ENCODE data around the gene RNF125. TPM values are rescaled to one million over a fixed set of nuclear protein-coding genes. Genes with fewer than 3 reads are reported as not detected.

The RNF125 gene
- polyA plus RNA-seq, 4 donors, result 8.6 to 21.5 (median 11.4) TPM

DNA sequence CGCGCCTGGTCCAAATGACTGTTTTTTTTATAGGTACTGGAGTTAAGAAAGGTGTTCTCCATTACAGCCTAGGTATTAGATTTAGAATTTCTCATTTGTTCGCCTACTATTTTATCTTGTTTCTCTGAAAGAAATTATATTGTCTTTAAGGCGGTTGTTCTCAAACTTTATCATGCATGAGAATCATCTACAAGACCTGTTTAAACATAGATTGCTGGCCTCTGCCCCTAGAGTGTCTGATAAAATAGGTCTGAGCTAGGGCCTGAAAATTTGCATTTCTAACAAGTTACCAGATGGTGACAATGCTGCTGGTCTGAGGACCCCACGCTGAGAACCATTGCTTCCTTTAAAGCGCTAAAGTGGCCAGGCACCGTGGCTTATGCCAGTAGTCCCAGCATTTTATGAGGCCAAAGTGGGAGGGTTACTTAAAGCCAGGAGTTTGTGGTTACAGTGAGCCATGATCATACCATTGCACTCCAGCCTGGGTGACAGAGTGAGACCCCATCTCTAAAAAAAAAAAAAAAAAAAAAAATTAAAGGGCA is 39.1 kb downstream of the RNF125 start:
- Histone ChIP-seq H3K4me3 (ENCODE audit: low read depth in 1 of 3, low read length in 3 of 3) (no peak overlapping the region), H3K4me1 (ENCODE audit: control insufficient read depth in 3 of 3, insufficient read depth in 2 of 3, low read depth in 1 of 3, low read length in 2 of 3) (peaks cover 0 to 3% (median 0%) of the 10 kb centered on the region in 3 donors), H3K36me3 (ENCODE audit: control insufficient read depth in 3 of 3, insufficient read depth in 2 of 3, low read depth in 1 of 3, low read length in 3 of 3) (peaks cover 0 to 13% (median 10%) of the 10 kb centered on the region in 3 donors), H3K27ac (ENCODE audit: low read depth in 1 of 3, low read length in 2 of 3) (no peak overlapping the region), H3K9me3 (ENCODE audit: control insufficient read depth in 2 of 2, insufficient read depth in 1 of 2, low read depth in 1 of 2, low read length in 1 of 2) (no peaks in the 10 kb centered on the region), H3K27me3 (ENCODE audit: control insufficient read depth in 3 of 3, insufficient read depth in 3 of 3, low read length in 3 of 3) (no peaks in the 10 kb centered on the region)
- WGBS, 3 donors, result 78 to 93% (median 89%) methylated on average over 7 of the region's 7 CpGs
- FAIRE-seq (no peak), DNase-seq (no peak)

DNA sequence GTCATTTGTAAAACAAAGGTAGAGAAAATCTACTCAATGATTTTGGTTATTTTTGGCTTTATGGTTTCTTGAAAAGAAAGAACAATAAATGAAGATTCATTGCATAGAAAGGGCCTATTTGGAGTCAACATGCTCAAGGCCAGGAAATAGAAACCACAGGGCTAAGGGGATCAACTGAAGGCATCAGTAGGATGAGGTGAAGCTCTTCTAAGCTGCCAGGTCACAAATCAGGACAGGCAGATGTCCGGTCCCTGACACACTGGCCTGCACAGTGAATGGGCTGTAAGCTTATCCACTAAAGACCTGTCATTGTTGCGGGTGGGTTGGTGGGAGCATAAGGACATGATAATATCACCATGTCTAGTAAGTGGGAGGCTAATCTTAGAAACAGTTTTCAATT is 41.4 kb downstream of the RNF125 start:
- Histone ChIP-seq H3K4me3 (ENCODE audit: low read depth in 1 of 3, low read length in 3 of 3) (no peak overlapping the region), H3K9me3 (ENCODE audit: control insufficient read depth in 2 of 2, insufficient read depth in 1 of 2, low read depth in 1 of 2, low read length in 1 of 2) (no peaks in the 10 kb centered on the region), H3K27ac (ENCODE audit: low read depth in 1 of 3, low read length in 2 of 3) (no peak overlapping the region), H3K4me1 (ENCODE audit: control insufficient read depth in 3 of 3, insufficient read depth in 2 of 3, low read depth in 1 of 3, low read length in 2 of 3) (peaks cover 0 to 3% (median 0%) of the 10 kb centered on the region in 3 donors), H3K36me3 (ENCODE audit: control insufficient read depth in 3 of 3, insufficient read depth in 2 of 3, low read depth in 1 of 3, low read length in 3 of 3) (peaks cover 0 to 15% (median 10%) of the 10 kb centered on the region in 3 donors), H3K27me3 (ENCODE audit: control insufficient read depth in 3 of 3, insufficient read depth in 3 of 3, low read length in 3 of 3) (no peaks in the 10 kb centered on the region)
- WGBS, 3 donors, result 89 to 94% (median 91%) methylated on average over 2 of the region's 2 CpGs
- DNase-seq (no peak), FAIRE-seq (no peak)

DNA sequence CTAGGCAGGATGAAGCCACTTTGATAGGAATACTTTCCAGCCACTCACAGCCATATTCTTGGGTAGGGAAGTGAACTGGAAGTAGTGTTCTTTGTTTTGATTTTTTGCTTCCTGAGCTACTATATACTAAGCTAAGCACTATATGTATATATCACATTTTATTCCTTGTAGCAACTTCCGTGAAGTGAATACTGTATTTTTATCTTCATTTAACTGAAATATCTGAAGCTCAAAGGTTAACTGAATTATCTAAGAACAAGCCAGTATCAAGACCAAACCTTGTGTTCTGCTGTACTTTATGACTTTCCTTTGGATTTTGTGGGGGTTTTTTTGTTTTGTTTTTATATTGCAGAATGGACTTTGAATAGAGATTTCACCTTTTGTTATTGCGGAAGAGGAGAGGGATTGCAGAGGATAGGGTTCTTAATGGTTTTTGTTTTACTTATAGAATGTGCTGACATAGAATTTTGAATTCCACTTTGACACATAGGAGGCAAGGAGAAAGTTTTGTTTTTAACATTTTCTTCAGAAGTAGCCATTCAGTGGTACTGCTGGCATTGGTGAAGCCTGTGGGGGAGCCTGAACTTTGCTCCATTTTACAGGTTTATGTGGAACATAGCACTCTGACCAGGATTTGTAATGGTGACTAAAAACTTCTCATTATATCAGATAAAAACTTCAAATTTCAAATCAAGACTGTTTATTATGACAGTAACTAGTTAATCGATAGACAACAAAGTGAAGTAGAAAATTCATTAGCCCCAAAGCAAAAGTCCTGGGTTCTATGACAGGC is 48.9 kb downstream of the RNF125 start:
- H3K9me3 ChIP-seq (ENCODE audit: control insufficient read depth in 2 of 2, insufficient read depth in 1 of 2, low read depth in 1 of 2, low read length in 1 of 2), result no peaks in the 10 kb centered on the region
- DNase-seq, result peak; percentile 73 to 83
- peak overlapping the region; percentile 61 to 83 (median 65) for H3K27ac ChIP-seq (ENCODE audit: low read depth in 1 of 3, low read length in 2 of 3)
- no peaks in the 10 kb centered on the region for H3K27me3 ChIP-seq (ENCODE audit: control insufficient read depth in 3 of 3, insufficient read depth in 3 of 3, low read length in 3 of 3)
- FAIRE-seq, result peak; percentile 36
- WGBS, 3 donors, result 19 to 62% (median 38%) methylated on average over 3 of the region's 3 CpGs
- no peak overlapping the region for H3K4me3 ChIP-seq (ENCODE audit: low read depth in 1 of 3, low read length in 3 of 3)
- H3K36me3 ChIP-seq (ENCODE audit: control insufficient read depth in 3 of 3, insufficient read depth in 2 of 3, low read depth in 1 of 3, low read length in 3 of 3), result peaks cover 0 to 20% (median 2%) of the 10 kb centered on the region in 3 donors
- H3K4me1 ChIP-seq (ENCODE audit: control insufficient read depth in 3 of 3, insufficient read depth in 2 of 3, low read depth in 1 of 3, low read length in 2 of 3), result peaks cover 0 to 12% (median 0%) of the 10 kb centered on the region in 3 donors

DNA sequence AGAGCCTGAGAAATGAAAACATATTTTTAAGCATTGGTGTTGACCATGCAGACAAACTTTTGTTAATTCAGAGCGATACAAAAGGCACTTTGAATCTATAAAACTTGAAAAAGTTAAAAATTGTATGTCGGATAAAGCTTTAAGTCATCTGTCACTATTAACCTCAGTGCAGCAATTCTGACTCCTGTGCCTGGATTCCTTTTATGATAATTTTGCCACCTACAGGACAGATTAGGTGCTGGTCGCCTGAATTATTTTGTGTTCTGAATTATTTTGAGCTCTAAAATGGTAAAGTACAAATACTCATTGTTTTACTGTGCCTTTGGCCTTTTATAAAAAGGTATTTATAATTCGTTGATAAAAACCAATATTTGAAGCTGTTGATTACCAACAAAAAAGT is 53.7 kb downstream of the RNF125 start:
- 32 to 48% (median 38%) methylated on average over 4 of the region's 4 CpGs for WGBS, 3 donors
- no peaks in the 10 kb centered on the region for H3K9me3 ChIP-seq (ENCODE audit: control insufficient read depth in 2 of 2, insufficient read depth in 1 of 2, low read depth in 1 of 2, low read length in 1 of 2)
- H3K27me3 ChIP-seq (ENCODE audit: control insufficient read depth in 3 of 3, insufficient read depth in 3 of 3, low read length in 3 of 3), result no peaks in the 10 kb centered on the region
- H3K4me1 ChIP-seq (ENCODE audit: control insufficient read depth in 3 of 3, insufficient read depth in 2 of 3, low read depth in 1 of 3, low read length in 2 of 3), result peaks cover 0 to 3% (median 0%) of the 10 kb centered on the region in 3 donors
- H3K27ac ChIP-seq (ENCODE audit: low read depth in 1 of 3, low read length in 2 of 3), result no peak overlapping the region
- no peak overlapping the region for H3K4me3 ChIP-seq (ENCODE audit: low read depth in 1 of 3, low read length in 3 of 3)
- H3K36me3 ChIP-seq (ENCODE audit: control insufficient read depth in 3 of 3, insufficient read depth in 2 of 3, low read depth in 1 of 3, low read length in 3 of 3), result peaks cover 0 to 10% (median 2%) of the 10 kb centered on the region in 3 donors
- DNase-seq, result peak in 1 of 2 donors; percentile 49
- no peak for FAIRE-seq

DNA sequence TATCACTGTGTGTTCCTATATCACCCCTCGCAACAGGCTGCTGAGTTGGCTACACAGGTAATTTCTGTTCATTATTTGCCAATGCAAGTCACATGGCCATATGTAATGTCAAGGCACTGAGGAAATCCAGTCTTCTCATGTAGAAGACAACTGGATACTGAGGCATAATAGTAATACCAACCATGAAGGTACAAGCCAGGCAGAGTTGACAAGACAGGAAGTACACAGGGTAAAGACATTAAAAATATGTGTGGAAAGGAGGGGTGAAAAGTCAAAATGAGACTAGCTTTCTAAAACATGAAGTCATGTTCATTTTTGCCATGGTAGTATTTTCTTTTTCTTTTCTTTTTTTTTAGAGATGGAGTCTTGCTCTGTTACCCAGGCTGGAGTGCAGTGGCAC is 55.6 kb downstream of the RNF125 start:
- Histone ChIP-seq H3K27ac (ENCODE audit: low read depth in 1 of 3, low read length in 2 of 3) (no peak overlapping the region), H3K4me3 (ENCODE audit: low read depth in 1 of 3, low read length in 3 of 3) (no peak overlapping the region), H3K4me1 (ENCODE audit: control insufficient read depth in 3 of 3, insufficient read depth in 2 of 3, low read depth in 1 of 3, low read length in 2 of 3) (peaks cover 0 to 2% (median 0%) of the 10 kb centered on the region in 3 donors), H3K27me3 (ENCODE audit: control insufficient read depth in 3 of 3, insufficient read depth in 3 of 3, low read length in 3 of 3) (no peaks in the 10 kb centered on the region), H3K36me3 (ENCODE audit: control insufficient read depth in 3 of 3, insufficient read depth in 2 of 3, low read depth in 1 of 3, low read length in 3 of 3) (peaks cover 0 to 13% (median 2%) of the 10 kb centered on the region in 3 donors), H3K9me3 (ENCODE audit: control insufficient read depth in 2 of 2, insufficient read depth in 1 of 2, low read depth in 1 of 2, low read length in 1 of 2) (no peaks in the 10 kb centered on the region)
- DNase-seq (no peak), FAIRE-seq (no peak)
- WGBS, 3 donors, result 95 to 100% (median 100%) methylated on average over 1 of the region's 1 CpG

DNA sequence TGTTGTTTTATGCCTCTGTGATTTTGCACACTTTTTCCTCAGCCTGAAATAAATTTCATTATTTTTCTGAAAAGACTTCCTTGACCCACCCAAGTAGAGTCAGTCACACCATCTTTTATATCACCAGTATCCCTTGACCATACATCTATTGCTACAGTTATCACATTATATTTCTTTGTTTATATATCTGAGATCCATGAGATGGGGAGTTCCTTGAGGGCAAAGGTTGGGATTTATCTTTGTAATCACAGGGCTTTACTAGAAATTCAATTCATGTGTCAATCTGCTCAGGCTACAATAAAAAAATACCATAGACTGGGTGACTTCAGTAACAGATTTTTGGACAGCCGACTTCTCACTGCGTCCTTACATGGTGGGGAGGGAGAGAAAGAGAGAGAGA is 60.2 kb downstream of the RNF125 start:
- no peak overlapping the region for H3K27ac ChIP-seq (ENCODE audit: low read depth in 1 of 3, low read length in 2 of 3)
- no peak for FAIRE-seq

DNA sequence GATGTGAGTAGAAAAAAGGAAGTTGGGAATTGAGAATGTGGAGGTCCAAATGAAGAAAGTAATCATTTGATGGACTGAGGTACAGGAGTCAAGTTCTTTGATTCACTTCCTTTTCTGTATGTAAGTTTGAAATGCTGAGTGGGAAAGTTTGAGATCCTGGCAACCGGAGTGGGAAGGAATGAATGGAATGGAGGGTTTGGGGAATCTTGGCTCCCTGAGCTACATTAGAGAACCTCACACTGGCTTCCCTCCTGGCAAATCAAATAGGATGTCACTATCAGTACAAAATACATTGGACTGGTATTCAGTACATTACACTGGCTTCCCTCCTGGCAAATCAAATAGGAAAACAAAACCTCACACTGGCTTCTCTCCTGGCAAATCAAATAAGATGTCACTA is 63.3 kb downstream of the RNF125 start:
- 73 to 95% (median 86%) methylated on average over 1 of the region's 1 CpG for WGBS, 3 donors
- H3K27me3 ChIP-seq (ENCODE audit: control insufficient read depth in 3 of 3, insufficient read depth in 3 of 3, low read length in 3 of 3), result no peaks in the 10 kb centered on the region
- H3K9me3 ChIP-seq (ENCODE audit: control insufficient read depth in 2 of 2, insufficient read depth in 1 of 2, low read depth in 1 of 2, low read length in 1 of 2), result peaks cover 0 to 6% of the 10 kb centered on the region in 2 donors
- DNase-seq (no peak), FAIRE-seq (no peak)
- H3K36me3 ChIP-seq (ENCODE audit: control insufficient read depth in 3 of 3, insufficient read depth in 2 of 3, low read depth in 1 of 3, low read length in 3 of 3), result peaks cover 0 to 3% (median 0%) of the 10 kb centered on the region in 3 donors
- peaks cover 0 to 2% (median 0%) of the 10 kb centered on the region in 3 donors for H3K4me1 ChIP-seq (ENCODE audit: control insufficient read depth in 3 of 3, insufficient read depth in 2 of 3, low read depth in 1 of 3, low read length in 2 of 3)
- no peak overlapping the region for H3K27ac ChIP-seq (ENCODE audit: low read depth in 1 of 3, low read length in 2 of 3)
- H3K4me3 ChIP-seq (ENCODE audit: low read depth in 1 of 3, low read length in 3 of 3), result no peak overlapping the region

More for the DNA sequence above, 60.2 kb downstream of the RNF125 start:
- peaks cover 0 to 5% (median 0%) of the 10 kb centered on the region in 3 donors for H3K36me3 ChIP-seq (ENCODE audit: control insufficient read depth in 3 of 3, insufficient read depth in 2 of 3, low read depth in 1 of 3, low read length in 3 of 3)
- H3K4me3 ChIP-seq (ENCODE audit: low read depth in 1 of 3, low read length in 3 of 3), result no peak overlapping the region
- WGBS, 3 donors, result 26 to 74% (median 50%) methylated on average over 2 of the region's 2 CpGs
- H3K9me3 ChIP-seq (ENCODE audit: control insufficient read depth in 2 of 2, insufficient read depth in 1 of 2, low read depth in 1 of 2, low read length in 1 of 2), result peaks cover 0 to 6% of the 10 kb centered on the region in 2 donors
- H3K27me3 ChIP-seq (ENCODE audit: control insufficient read depth in 3 of 3, insufficient read depth in 3 of 3, low read length in 3 of 3), result no peaks in the 10 kb centered on the region
- H3K4me1 ChIP-seq (ENCODE audit: control insufficient read depth in 3 of 3, insufficient read depth in 2 of 3, low read depth in 1 of 3, low read length in 2 of 3), result peaks cover 0 to 2% (median 0%) of the 10 kb centered on the region in 3 donors
- no peak for DNase-seq

DNA sequence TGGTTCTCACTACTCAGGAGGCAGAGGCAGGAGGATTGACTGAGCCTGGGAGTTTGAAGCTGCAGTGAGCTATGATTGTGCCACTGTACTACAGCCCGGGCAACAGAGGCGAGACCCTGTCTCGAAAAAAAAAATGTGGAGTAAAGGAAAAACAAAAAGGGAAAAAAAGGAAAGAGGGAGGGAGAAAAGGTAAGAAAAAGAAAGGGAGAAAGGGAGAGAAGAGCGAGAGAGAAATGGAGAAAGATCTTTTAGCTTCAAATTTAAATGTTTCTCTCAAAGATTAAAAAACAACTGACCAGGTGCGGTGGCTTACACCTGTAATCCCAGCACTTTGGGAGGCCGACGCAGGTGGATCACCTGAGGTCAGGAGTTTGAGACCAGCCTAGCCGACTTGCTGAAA is 65.2 kb downstream of the RNF125 start:
- no peaks in the 10 kb centered on the region for H3K36me3 ChIP-seq (ENCODE audit: control insufficient read depth in 3 of 3, insufficient read depth in 2 of 3, low read depth in 1 of 3, low read length in 3 of 3)
- 96% methylated on average over 8 of the region's 8 CpGs for WGBS, 3 donors
- no peaks in the 10 kb centered on the region for H3K27me3 ChIP-seq (ENCODE audit: control insufficient read depth in 3 of 3, insufficient read depth in 3 of 3, low read length in 3 of 3)
- no peak overlapping the region for H3K27ac ChIP-seq (ENCODE audit: low read depth in 1 of 3, low read length in 2 of 3)
- no peak for DNase-seq
- peaks cover 0 to 6% of the 10 kb centered on the region in 2 donors for H3K9me3 ChIP-seq (ENCODE audit: control insufficient read depth in 2 of 2, insufficient read depth in 1 of 2, low read depth in 1 of 2, low read length in 1 of 2)
- no peaks in the 10 kb centered on the region for H3K4me1 ChIP-seq (ENCODE audit: control insufficient read depth in 3 of 3, insufficient read depth in 2 of 3, low read depth in 1 of 3, low read length in 2 of 3)
- no peak for FAIRE-seq
- no peak overlapping the region for H3K4me3 ChIP-seq (ENCODE audit: low read depth in 1 of 3, low read length in 3 of 3)

Measured in small intestine (tissue), 7 donors.